Kidney (tissue), 14 donors: ENCODE results near the gene BCKDHA. TPM values are rescaled to one million over a fixed set of nuclear protein-coding genes. Genes with fewer than 3 reads are reported as not detected.
A peak's percentile ranks its signal among the peaks of the same experiment; 100 is the strongest.
"Not testable (repeated sequence)": the region's sequence is repeated elsewhere in the genome, so short reads cannot be mapped to it uniquely, and the experiment has no call there.

ENCODE experiments used
- DNase-seq, 5 donors: peaks; one replicate each; pipeline ENCODE4 v3.0.0-alpha.2; 2013 to 2020
- FAIRE-seq: peaks from 2 replicates; lab custom pipeline; 2012; peaks lifted over from hg19 to GRCh38; lab: Jason Lieb, UNC
- H3K27ac ChIP-seq, 2 donors: one replicate each; pipeline ENCODE4 v1.7.0; 2013; ENCODE audit warnings: low read depth in 2 of 2, low read length in 2 of 2, inconsistent platforms in 1 of 2
- H3K27me3 ChIP-seq: one replicate; pipeline ENCODE4 v1.7.1; 2013; ENCODE audit warnings: low read length, inconsistent platforms; ENCODE audit not compliant: control insufficient read depth, insufficient read depth
- H3K36me3 ChIP-seq, 3 donors: one replicate each; pipeline versions ENCODE4 v1.7.0 to v1.7.1; 2013; ENCODE audit warnings: low read length in 3 of 3, control low read depth in 1 of 3, inconsistent platforms in 1 of 3; ENCODE audit not compliant: insufficient read depth in 3 of 3, control insufficient read depth in 2 of 3
- H3K4me1 ChIP-seq, 3 donors: one replicate each; pipeline versions ENCODE4 v1.7.0 to v1.7.1; 2013; ENCODE audit warnings: low read length in 3 of 3, inconsistent platforms in 1 of 3, low read depth in 1 of 3; ENCODE audit not compliant: control insufficient read depth in 2 of 3, insufficient read depth in 2 of 3
- H3K4me3 ChIP-seq, 3 donors: one replicate each; pipeline versions ENCODE4 v1.7.0 to v1.8.1; 2013; ENCODE audit warnings: low read length in 3 of 3, control low read depth in 1 of 3, inconsistent platforms in 1 of 3
- H3K9ac ChIP-seq, 3 donors: one replicate each; pipeline versions ENCODE4 v1.7.0 to v1.7.1; 2013; ENCODE audit warnings: low read length in 3 of 3, control low read depth in 1 of 3, inconsistent platforms in 1 of 3
- H3K9me3 ChIP-seq, 3 donors: one replicate each; pipeline versions ENCODE4 v1.7.0 to v1.7.1; 2013; ENCODE audit warnings: low read length in 3 of 3, control low read depth in 1 of 3, inconsistent platforms in 1 of 3; ENCODE audit not compliant: control insufficient read depth in 2 of 3, insufficient read depth in 1 of 3
- intact Hi-C: fragments of 100-400 bp; cut with DNase I; formaldehyde crosslinking; loops from one replicate; pipeline ENCODE4 v1.11.1; 2022
- polyA plus RNA-seq: library from polyadenylated mRNA; stranded (reverse); fragments of 350-450 nt; fragmentation: Illumina TruSeq; extraction: RNeasy Lipid Tissue Mini Kit (QIAGEN cat#74804); gene quantifications from one replicate; pipeline ENCODE4 v1.2.3, GENCODE V29; 2014; ENCODE audit warnings: low read depth, low replicate concordance; ENCODE audit not compliant: insufficient read depth
- total RNA-seq: library from RNA; stranded (reverse); fragmentation: NEBNext Ultra II Directional; extraction: Animal tissue kit (Norgen Biotek cat#: 25700); gene quantifications from one replicate; pipeline ENCODE4 v1.2.1, GENCODE V29; 2021
- TF ChIP-seq, protein P1 (sequence below): IDR thresholded peaks from 3 replicates; pipeline ENCODE4 v1.5.1; 2012; ENCODE audit warnings: mild to moderate bottlenecking, moderate library complexity, borderline replicate concordance; ENCODE audit not compliant: insufficient read depth; ENCODE audit errors: extremely low read depth
- donor health status: control.
- donor health status: control.
- donor health status: control.
- donor health status: control.
- donor health status: control.
- donor health status: DM: yes; HTN: yes; CAD: no.
- donor health status: Normal renal cell carcinoma (clear cell type).

The BCKDHA gene
- total and polyA plus RNA-seq, 2 donors from 2014 or later, result 30.9 to 72.2 TPM

DNA sequence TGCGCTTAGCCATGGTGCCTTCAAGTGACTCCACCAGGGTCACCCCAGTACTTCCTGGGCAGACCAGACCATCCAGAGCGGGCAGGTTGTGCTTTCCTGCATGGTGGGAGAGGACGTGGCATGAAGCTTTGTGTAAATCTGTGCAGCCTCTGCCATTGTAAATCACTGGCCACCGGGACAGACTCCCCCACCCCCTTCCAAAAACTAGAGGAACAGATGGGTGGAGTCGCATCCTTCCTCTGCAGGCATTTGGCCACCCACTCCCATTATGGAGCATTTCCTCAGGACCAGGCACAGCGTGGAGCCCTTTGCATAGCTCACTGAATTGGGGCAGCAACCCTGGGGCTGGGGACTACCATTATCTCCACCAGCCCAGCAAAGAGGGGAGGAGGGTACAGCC is 8.2 kb downstream of the BCKDHA start:
- Histone ChIP-seq H3K27me3 (no peaks in the 10 kb centered on the region), H3K9ac (no peak overlapping the region), H3K36me3 (peaks cover 0 to 3% (median 0%) of the 10 kb centered on the region in 3 donors), H3K9me3 (no peaks in the 10 kb centered on the region), H3K4me3 (no peak overlapping the region), H3K4me1 (peaks cover 0 to 17% (median 0%) of the 10 kb centered on the region in 3 donors), H3K27ac (no peak overlapping the region)
- intact Hi-C loops, result no loop called here
- no peak for DNase-seq
- FAIRE-seq, result no peak
- TF ChIP-seq, protein P1, sequence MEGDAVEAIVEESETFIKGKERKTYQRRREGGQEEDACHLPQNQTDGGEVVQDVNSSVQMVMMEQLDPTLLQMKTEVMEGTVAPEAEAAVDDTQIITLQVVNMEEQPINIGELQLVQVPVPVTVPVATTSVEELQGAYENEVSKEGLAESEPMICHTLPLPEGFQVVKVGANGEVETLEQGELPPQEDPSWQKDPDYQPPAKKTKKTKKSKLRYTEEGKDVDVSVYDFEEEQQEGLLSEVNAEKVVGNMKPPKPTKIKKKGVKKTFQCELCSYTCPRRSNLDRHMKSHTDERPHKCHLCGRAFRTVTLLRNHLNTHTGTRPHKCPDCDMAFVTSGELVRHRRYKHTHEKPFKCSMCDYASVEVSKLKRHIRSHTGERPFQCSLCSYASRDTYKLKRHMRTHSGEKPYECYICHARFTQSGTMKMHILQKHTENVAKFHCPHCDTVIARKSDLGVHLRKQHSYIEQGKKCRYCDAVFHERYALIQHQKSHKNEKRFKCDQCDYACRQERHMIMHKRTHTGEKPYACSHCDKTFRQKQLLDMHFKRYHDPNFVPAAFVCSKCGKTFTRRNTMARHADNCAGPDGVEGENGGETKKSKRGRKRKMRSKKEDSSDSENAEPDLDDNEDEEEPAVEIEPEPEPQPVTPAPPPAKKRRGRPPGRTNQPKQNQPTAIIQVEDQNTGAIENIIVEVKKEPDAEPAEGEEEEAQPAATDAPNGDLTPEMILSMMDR, result no peak

DNA sequence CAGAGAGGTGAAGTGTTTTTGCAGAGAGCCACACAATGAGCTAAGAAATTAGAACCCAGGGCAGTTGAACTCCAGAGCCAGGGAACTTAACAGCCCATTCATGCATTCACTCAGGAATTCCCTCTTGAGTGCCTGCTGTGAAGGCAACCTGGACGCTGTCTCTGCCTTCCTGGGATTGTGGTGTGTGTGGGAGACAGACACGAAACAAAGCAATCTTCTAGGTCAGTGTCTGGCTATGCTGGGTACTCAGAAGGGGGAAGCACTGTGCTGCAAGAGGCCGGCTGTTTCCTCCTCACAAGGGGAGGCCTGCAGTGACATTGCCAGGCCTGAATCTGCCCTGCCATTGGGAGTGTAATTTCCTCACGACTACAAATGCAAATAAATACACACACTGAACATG is 9.7 kb downstream of the BCKDHA start:
- Histone ChIP-seq H3K9ac (no peak overlapping the region), H3K36me3 (peaks cover 0 to 5% (median 4%) of the 10 kb centered on the region in 3 donors), H3K27ac (no peak overlapping the region), H3K4me3 (no peak overlapping the region), H3K9me3 (no peaks in the 10 kb centered on the region), H3K4me1 (peaks cover 0 to 17% (median 0%) of the 10 kb centered on the region in 3 donors), H3K27me3 (no peaks in the 10 kb centered on the region)
- DNase-seq, result peak in 1 of 5 donors; percentile 29
- intact Hi-C loops, result no loop called here
- TF ChIP-seq, protein P1, result no peak
- FAIRE-seq, result no peak

DNA sequence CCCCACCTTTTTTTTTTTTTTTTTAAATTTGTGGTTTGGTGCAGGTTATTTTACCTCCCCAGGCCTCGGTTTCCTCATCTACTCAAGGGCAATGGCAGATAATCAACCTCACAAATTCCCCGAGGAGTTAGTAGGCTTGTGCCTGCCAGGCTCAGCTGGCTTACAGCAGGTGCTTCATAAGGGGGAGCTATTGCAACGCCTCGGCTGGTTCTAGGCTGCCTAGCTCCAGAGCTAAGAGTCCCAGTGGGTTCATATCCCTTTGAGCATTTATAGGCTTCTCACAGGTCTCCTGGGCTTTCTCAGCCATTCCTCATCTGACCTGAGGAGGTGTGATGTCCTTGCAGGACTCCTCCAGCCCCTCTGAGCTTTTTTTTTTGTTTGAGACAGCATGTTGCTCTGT is 10.6 kb downstream of the BCKDHA start:
- Histone ChIP-seq H3K27me3 (no peaks in the 10 kb centered on the region), H3K4me3 (no peak overlapping the region), H3K27ac (no peak overlapping the region), H3K9me3 (no peaks in the 10 kb centered on the region), H3K36me3 (peaks cover 0 to 10% (median 4%) of the 10 kb centered on the region in 3 donors), H3K4me1 (peaks cover 0 to 12% (median 0%) of the 10 kb centered on the region in 3 donors), H3K9ac (no peak overlapping the region)
- FAIRE-seq, result no peak
- TF ChIP-seq, protein P1, result no peak
- intact Hi-C loops, result no loop called here
- DNase-seq, result no peak

DNA sequence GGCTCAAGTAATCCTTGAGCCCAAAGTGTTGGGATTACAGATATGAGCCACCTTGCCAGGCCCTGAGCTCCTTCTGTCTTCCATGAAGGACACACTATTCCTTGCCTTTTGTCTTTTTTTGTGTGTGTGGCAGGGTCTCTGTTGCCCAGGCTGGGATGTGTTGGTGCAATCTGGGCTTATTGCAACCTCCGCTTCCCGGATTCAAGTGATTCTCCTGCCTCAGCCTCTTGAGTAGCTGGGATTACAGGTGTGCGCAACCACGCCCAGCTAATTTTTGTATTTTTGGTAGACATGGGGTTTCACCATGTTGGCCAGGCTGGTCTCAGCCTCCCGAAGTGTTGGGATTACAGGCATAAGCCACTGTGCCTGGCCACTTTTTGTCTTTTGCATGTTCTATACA is 11.2 kb downstream of the BCKDHA start:
- Histone ChIP-seq H3K27ac (peak overlapping the region; percentile 1 to 59), H3K36me3 (peaks cover 0 to 13% (median 4%) of the 10 kb centered on the region in 3 donors)
- FAIRE-seq, H3K4me1 ChIP-seq, intact Hi-C loops, H3K4me3 ChIP-seq, H3K9ac ChIP-seq, DNase-seq, H3K27me3 ChIP-seq, H3K9me3 ChIP-seq: not testable (repeated sequence)
